Osteoblast (primary cell): Measurements from ENCODE around the gene EIF3L. TPM values are rescaled to one million over a fixed set of nuclear protein-coding genes. Genes with fewer than 3 reads are reported as not detected.

ENCODE experiments used
- DNase-seq: peaks from one replicate; pipeline ENCODE4 v3.0.0; 2011; ENCODE audit warnings: low spot score, mixed read lengths; ENCODE audit not compliant: insufficient read length; ENCODE audit errors: missing footprints
- H2AFZ ChIP-seq: 2 replicates; pipeline ENCODE4 v1.6.0; 2011; ENCODE audit warnings: mild to moderate bottlenecking, low read length
- H3K27ac ChIP-seq: 2 replicates; pipeline ENCODE4 v1.5.1; 2011; ENCODE audit warnings: mild to moderate bottlenecking, low read depth, low read length, moderate library complexity
- H3K27me3 ChIP-seq: 2 replicates; pipeline ENCODE4 v1.6.0; 2012; ENCODE audit warnings: mild to moderate bottlenecking, control low read depth, inconsistent platforms, low read length, moderate library complexity; ENCODE audit not compliant: insufficient read depth
- H3K36me3 ChIP-seq: 2 replicates; pipeline ENCODE4 v1.5.1; 2011; ENCODE audit warnings: mild to moderate bottlenecking, low read length, control low read depth, moderate library complexity; ENCODE audit not compliant: insufficient read depth
- H3K4me1 ChIP-seq: 2 replicates; pipeline ENCODE4 v1.5.1; 2011; ENCODE audit warnings: mild to moderate bottlenecking, low read length, control low read depth, moderate library complexity; ENCODE audit not compliant: insufficient read depth
- H3K4me2 ChIP-seq: 2 replicates; pipeline ENCODE4 v1.6.0; 2011; ENCODE audit warnings: mild to moderate bottlenecking, low read length; ENCODE audit not compliant: insufficient read depth
- H3K4me3 ChIP-seq: fragments of 200-600 bp; sonication (generic); 3 replicates; pipeline ENCODE4 v1.5.1; 2012; ENCODE audit warnings: mild to moderate bottlenecking, low read length, inconsistent platforms; ENCODE audit not compliant: insufficient read depth
- H3K79me2 ChIP-seq: 2 replicates; pipeline ENCODE4 v1.6.0; 2012; ENCODE audit warnings: mild to moderate bottlenecking, low read length, control low read depth, inconsistent platforms; ENCODE audit not compliant: insufficient read depth
- H3K9me3 ChIP-seq: 2 replicates; pipeline ENCODE4 v1.5.1; 2011; ENCODE audit warnings: low read depth, low read length, control low read depth
- H4K20me1 ChIP-seq: 2 replicates; pipeline ENCODE4 v1.6.0; 2012; ENCODE audit warnings: mild to moderate bottlenecking, low read length, control low read depth; ENCODE audit not compliant: insufficient read depth
- CTCF ChIP-seq: IDR thresholded peaks from 2 replicates; pipeline ENCODE4 v1.5.1; 2011; ENCODE audit warnings: mild to moderate bottlenecking, low read depth, low read length, moderate library complexity; ENCODE audit errors: extremely low read depth
- total RNA-seq: library from RNA; depleted of rRNA; stranded (reverse); fragments of >200 nt; gene quantifications from 2 replicates; pipeline ENCODE4 v1.2.3, GENCODE V29; 2012

The EIF3L gene
- total RNA-seq, 1 donor: 280 TPM

- no peak overlapping the region for H2AFZ ChIP-seq
- no peaks in the 10 kb centered on the region for H3K9me3 ChIP-seq
- no peak overlapping the region for H3K27ac ChIP-seq
- peaks cover 18% of the 10 kb centered on the region for H4K20me1 ChIP-seq
- no peaks in the 10 kb centered on the region for H3K27me3 ChIP-seq
- TF ChIP-seq CTCF: no peak
- H3K36me3 ChIP-seq: peaks cover 78% of the 10 kb centered on the region
- no peak overlapping the region for H3K4me3 ChIP-seq
- no peak for DNase-seq
- no peak overlapping the region for H3K4me2 ChIP-seq
- H3K79me2 ChIP-seq: peaks cover 17% of the 10 kb centered on the region
- peaks cover 4% of the 10 kb centered on the region for H3K4me1 ChIP-seq
Measured at GRCh38 chr22:37865510-37865909, 16.3 kb downstream of the EIF3L start.

- no peaks in the 10 kb centered on the region for H3K4me1 ChIP-seq
- H3K9me3 ChIP-seq: no peaks in the 10 kb centered on the region
- H3K36me3 ChIP-seq: peaks cover 71% of the 10 kb centered on the region
- H3K79me2 ChIP-seq: peaks cover 11% of the 10 kb centered on the region
- H3K4me2 ChIP-seq: no peak overlapping the region
- TF ChIP-seq CTCF: no peak
- DNase-seq: no peak
- H3K4me3 ChIP-seq: no peak overlapping the region
- no peaks in the 10 kb centered on the region for H3K27me3 ChIP-seq
- H4K20me1 ChIP-seq: peaks cover 15% of the 10 kb centered on the region
- no peak overlapping the region for H3K27ac ChIP-seq
- H2AFZ ChIP-seq: no peak overlapping the region
Measured at GRCh38 chr22:37870273-37870672, 21.1 kb downstream of the EIF3L start.

GRCh38 chr22:37880668-37881440, 31.6 kb downstream of the EIF3L start:
- TF ChIP-seq CTCF: no peak
- Histone ChIP-seq H3K36me3 (peaks cover 56% of the 10 kb centered on the region), H3K79me2 (peaks cover 41% of the 10 kb centered on the region), H3K4me2 (no peak overlapping the region), H4K20me1 (peaks cover 14% of the 10 kb centered on the region), H3K4me1 (peaks cover 20% of the 10 kb centered on the region), H3K27ac (peak overlapping the region; percentile 42), H3K9me3 (no peaks in the 10 kb centered on the region), H3K27me3 (no peaks in the 10 kb centered on the region), H2AFZ (no peak overlapping the region), H3K4me3 (no peak overlapping the region)
- DNase-seq: peak; percentile 68

- H3K9me3 ChIP-seq: no peaks in the 10 kb centered on the region
- peaks cover 13% of the 10 kb centered on the region for H4K20me1 ChIP-seq
- H3K4me2 ChIP-seq: peak overlapping the region; percentile 50
- peaks cover 51% of the 10 kb centered on the region for H3K36me3 ChIP-seq
- peak overlapping the region; percentile 32 for H3K27ac ChIP-seq
- H3K4me3 ChIP-seq: no peak overlapping the region
- H3K79me2 ChIP-seq: peaks cover 34% of the 10 kb centered on the region
- no peak for TF ChIP-seq CTCF
- peak; percentile 56 for DNase-seq
- peaks cover 26% of the 10 kb centered on the region for H3K4me1 ChIP-seq
- H3K27me3 ChIP-seq: no peaks in the 10 kb centered on the region
- no peak overlapping the region for H2AFZ ChIP-seq
Measured at GRCh38 chr22:37884420-37884819, 35.2 kb downstream of the EIF3L start.
